ENCODE results near the gene ANO2. TPM values are rescaled to one million over a fixed set of nuclear protein-coding genes. Genes with fewer than 3 reads are reported as not detected.

Gene ANO2
- total and polyA plus RNA-seq, 4 donors = 0.03 to 0.25 (median 0.15) TPM

- TF ChIP-seq, protein P1, sequence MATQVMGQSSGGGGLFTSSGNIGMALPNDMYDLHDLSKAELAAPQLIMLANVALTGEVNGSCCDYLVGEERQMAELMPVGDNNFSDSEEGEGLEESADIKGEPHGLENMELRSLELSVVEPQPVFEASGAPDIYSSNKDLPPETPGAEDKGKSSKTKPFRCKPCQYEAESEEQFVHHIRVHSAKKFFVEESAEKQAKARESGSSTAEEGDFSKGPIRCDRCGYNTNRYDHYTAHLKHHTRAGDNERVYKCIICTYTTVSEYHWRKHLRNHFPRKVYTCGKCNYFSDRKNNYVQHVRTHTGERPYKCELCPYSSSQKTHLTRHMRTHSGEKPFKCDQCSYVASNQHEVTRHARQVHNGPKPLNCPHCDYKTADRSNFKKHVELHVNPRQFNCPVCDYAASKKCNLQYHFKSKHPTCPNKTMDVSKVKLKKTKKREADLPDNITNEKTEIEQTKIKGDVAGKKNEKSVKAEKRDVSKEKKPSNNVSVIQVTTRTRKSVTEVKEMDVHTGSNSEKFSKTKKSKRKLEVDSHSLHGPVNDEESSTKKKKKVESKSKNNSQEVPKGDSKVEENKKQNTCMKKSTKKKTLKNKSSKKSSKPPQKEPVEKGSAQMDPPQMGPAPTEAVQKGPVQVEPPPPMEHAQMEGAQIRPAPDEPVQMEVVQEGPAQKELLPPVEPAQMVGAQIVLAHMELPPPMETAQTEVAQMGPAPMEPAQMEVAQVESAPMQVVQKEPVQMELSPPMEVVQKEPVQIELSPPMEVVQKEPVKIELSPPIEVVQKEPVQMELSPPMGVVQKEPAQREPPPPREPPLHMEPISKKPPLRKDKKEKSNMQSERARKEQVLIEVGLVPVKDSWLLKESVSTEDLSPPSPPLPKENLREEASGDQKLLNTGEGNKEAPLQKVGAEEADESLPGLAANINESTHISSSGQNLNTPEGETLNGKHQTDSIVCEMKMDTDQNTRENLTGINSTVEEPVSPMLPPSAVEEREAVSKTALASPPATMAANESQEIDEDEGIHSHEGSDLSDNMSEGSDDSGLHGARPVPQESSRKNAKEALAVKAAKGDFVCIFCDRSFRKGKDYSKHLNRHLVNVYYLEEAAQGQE (IDR thresholded peaks at IDR 0.05) = no peak
- TF ChIP-seq RXRA (IDR thresholded peaks at IDR 0.05) = no peak
- no peak for TF ChIP-seq HNF4G (IDR thresholded peaks at IDR 0.05)
- TF ChIP-seq YY1 (IDR thresholded peaks at IDR 0.05) = no peak
- no peak for TF ChIP-seq EGR1 (IDR thresholded peaks at IDR 0.05; ENCODE audit: low read depth in 2 of 2)
- TF ChIP-seq RAD21 (IDR thresholded peaks at IDR 0.05) = no peak
- no peak for TF ChIP-seq TAF1 (conservative IDR thresholded peaks at IDR 0.05)
- TF ChIP-seq GABPA (IDR thresholded peaks at IDR 0.05 in 1 of 2, conservative IDR thresholded peaks at IDR 0.05 in 1 of 2) = no peak
- TF ChIP-seq NR2F2 (IDR thresholded peaks at IDR 0.05) = no peak
- no peak for TF ChIP-seq FOXA2 (IDR thresholded peaks at IDR 0.05)
- no peak for TF ChIP-seq JUND (IDR thresholded peaks at IDR 0.05)
- TF ChIP-seq HNF4A (conservative IDR thresholded peaks at IDR 0.05) = no peak
These were observed 152.7 kb downstream of the ANO2 start (continued) for GRCh38 chr12:5792343-5792742.

DNA sequence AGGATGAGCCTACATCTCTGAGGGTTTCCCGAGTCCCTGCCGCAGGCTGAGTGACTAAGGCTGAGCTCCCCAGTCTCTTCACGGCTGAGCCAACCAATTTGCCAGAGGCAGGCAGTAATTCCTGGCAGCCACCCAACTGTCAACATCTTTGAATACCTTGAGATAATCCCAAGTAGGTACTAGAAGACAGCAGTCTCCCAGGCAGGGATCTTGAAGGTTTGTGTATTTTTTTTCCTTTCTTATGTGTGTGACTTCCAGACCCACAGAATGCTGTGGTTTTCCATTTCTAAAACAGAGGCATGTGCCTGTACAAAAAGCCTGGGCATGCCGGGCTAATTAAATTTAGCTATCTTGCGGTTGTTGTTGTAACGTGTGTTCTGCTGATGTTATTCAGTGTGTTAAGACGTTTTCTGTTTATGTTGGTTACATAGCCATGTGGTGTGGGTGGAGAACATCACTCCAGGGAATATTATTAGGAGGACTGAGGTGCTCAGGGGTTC is 155.5 kb downstream of the ANO2 start:
- Histone ChIP-seq H3K27ac (ENCODE audit: low read depth in 1 of 2, low read length in 2 of 2) (no peak overlapping the region), H3K27me3 (ENCODE audit: control insufficient read depth in 4 of 4, insufficient read depth in 4 of 4, low read length in 3 of 4) (no peaks in the 10 kb centered on the region), H3K9ac (ENCODE audit: low read depth in 1 of 2, low read length in 2 of 2) (no peak overlapping the region), H3K9me3 (ENCODE audit: control insufficient read depth in 4 of 4, low read length in 3 of 4) (no peaks in the 10 kb centered on the region), H3K4me3 (ENCODE audit: low read depth in 1 of 3, low read length in 3 of 3) (no peak overlapping the region), H3K36me3 (ENCODE audit: control insufficient read depth in 4 of 4, insufficient read depth in 3 of 4, low read depth in 1 of 4, low read length in 3 of 4) (no peaks in the 10 kb centered on the region), H3K4me1 (ENCODE audit: control insufficient read depth in 4 of 4, insufficient read depth in 4 of 4, low read length in 3 of 4) (no peaks in the 10 kb centered on the region)
- 72% methylated on average over 7 of the region's 7 CpGs for WGBS
- DNase-seq (ENCODE audit: low spot score) = no peak
- no peak for TF ChIP-seq YY1 (IDR thresholded peaks at IDR 0.05)
- TF ChIP-seq EGR1 (IDR thresholded peaks at IDR 0.05; ENCODE audit: low read depth in 2 of 2) = no peak
- TF ChIP-seq RAD21 (IDR thresholded peaks at IDR 0.05) = no peak
- no peak for TF ChIP-seq FOXA1 (IDR thresholded peaks at IDR 0.05)
- TF ChIP-seq, protein P2, sequence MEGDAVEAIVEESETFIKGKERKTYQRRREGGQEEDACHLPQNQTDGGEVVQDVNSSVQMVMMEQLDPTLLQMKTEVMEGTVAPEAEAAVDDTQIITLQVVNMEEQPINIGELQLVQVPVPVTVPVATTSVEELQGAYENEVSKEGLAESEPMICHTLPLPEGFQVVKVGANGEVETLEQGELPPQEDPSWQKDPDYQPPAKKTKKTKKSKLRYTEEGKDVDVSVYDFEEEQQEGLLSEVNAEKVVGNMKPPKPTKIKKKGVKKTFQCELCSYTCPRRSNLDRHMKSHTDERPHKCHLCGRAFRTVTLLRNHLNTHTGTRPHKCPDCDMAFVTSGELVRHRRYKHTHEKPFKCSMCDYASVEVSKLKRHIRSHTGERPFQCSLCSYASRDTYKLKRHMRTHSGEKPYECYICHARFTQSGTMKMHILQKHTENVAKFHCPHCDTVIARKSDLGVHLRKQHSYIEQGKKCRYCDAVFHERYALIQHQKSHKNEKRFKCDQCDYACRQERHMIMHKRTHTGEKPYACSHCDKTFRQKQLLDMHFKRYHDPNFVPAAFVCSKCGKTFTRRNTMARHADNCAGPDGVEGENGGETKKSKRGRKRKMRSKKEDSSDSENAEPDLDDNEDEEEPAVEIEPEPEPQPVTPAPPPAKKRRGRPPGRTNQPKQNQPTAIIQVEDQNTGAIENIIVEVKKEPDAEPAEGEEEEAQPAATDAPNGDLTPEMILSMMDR (IDR thresholded peaks at IDR 0.05; ENCODE audit: low read depth, low read length, missing input control) = no peak
- TF ChIP-seq RXRA (IDR thresholded peaks at IDR 0.05) = no peak

DNA sequence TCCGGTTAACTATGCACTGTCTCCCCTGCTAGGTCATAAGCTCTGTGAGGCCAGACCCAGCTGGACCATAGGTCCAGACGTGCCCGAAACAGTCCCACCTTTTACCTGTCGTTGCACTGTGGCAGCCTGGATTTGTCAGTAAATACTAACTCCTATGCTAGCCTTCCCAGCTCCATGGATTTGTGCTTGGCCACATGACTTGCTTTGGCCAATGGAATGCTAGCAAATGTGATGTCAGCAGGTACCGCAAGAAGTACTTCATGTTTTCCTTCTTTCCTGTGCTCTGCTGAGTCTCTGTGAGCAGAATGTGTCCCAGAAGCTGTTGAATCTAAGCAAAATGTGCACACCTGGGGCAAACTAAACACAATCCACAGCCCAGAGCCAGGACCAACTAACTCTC is 157.2 kb downstream of the ANO2 start:
- Histone ChIP-seq H3K9me3 (ENCODE audit: control insufficient read depth in 4 of 4, low read length in 3 of 4) (no peaks in the 10 kb centered on the region), H3K9ac (ENCODE audit: low read depth in 1 of 2, low read length in 2 of 2) (no peak overlapping the region), H3K36me3 (ENCODE audit: control insufficient read depth in 4 of 4, insufficient read depth in 3 of 4, low read depth in 1 of 4, low read length in 3 of 4) (no peaks in the 10 kb centered on the region), H3K4me1 (ENCODE audit: control insufficient read depth in 4 of 4, insufficient read depth in 4 of 4, low read length in 3 of 4) (no peaks in the 10 kb centered on the region), H3K4me3 (ENCODE audit: low read depth in 1 of 3, low read length in 3 of 3) (no peak overlapping the region), H3K27me3 (ENCODE audit: control insufficient read depth in 4 of 4, insufficient read depth in 4 of 4, low read length in 3 of 4) (no peaks in the 10 kb centered on the region), H3K27ac (ENCODE audit: low read depth in 1 of 2, low read length in 2 of 2) (no peak overlapping the region)
- WGBS = 94% methylated on average over 5 of the region's 5 CpGs
- TF ChIP-seq, protein P3, sequence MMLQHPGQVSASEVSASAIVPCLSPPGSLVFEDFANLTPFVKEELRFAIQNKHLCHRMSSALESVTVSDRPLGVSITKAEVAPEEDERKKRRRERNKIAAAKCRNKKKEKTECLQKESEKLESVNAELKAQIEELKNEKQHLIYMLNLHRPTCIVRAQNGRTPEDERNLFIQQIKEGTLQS (IDR thresholded peaks at IDR 0.05) = no peak
- TF ChIP-seq RXRA (IDR thresholded peaks at IDR 0.05) (no peak), YY1 (IDR thresholded peaks at IDR 0.05) (no peak), JUND (IDR thresholded peaks at IDR 0.05) (no peak), MAX (IDR thresholded peaks at IDR 0.05) (no peak)
- TF ChIP-seq, protein P2 (IDR thresholded peaks at IDR 0.05; ENCODE audit: low read depth, low read length, missing input control) = no peak
- no peak for DNase-seq (ENCODE audit: low spot score)

Measured in liver (tissue), 9 donors.